ENCODE measurements around the gene HNRNPL. TPM values are rescaled to one million over a fixed set of nuclear protein-coding genes. Genes with fewer than 3 reads are reported as not detected.

The HNRNPL gene
- total RNA-seq, 1 experiment from 2014 or later: 501 TPM

- in situ Hi-C loops (cut with HindIII; ENCODE audit: low pct_unique_long_range_greater_than_20kb, low sequenced_read_pairs): no loop called here
- DNase-seq (ENCODE audit: low read depth): no peak
Observed at GRCh38 chr19:38850976-38851621, 1.3 kb upstream of the HNRNPL start.

GRCh38 chr19:38850436-38850975 lies 720 bp upstream of the HNRNPL start:
- in situ Hi-C loops (cut with HindIII; ENCODE audit: low pct_unique_long_range_greater_than_20kb, low sequenced_read_pairs): no loop called here

GRCh38 chr19:38849147-38849859 lies 483 bp downstream of the HNRNPL start:
- in situ Hi-C loops (cut with HindIII; ENCODE audit: low pct_unique_long_range_greater_than_20kb, low sequenced_read_pairs): no loop called here
- DNase-seq (ENCODE audit: low read depth): peak; percentile 99

More at GRCh38 chr19:38850436-38850975, 720 bp upstream of the HNRNPL start:
- DNase-seq (ENCODE audit: low read depth): no peak

- no peak for DNase-seq (ENCODE audit: low read depth)
- in situ Hi-C loops (cut with HindIII; ENCODE audit: low pct_unique_long_range_greater_than_20kb, low sequenced_read_pairs): no loop called here
Observed at GRCh38 chr19:38848299-38849146, 1.3 kb downstream of the HNRNPL start.

GRCh38 chr19:38846097-38846496 lies 3.7 kb downstream of the HNRNPL start:
- no peak for DNase-seq (ENCODE audit: low read depth)

GRCh38 chr19:38845374-38846024 lies 4.3 kb downstream of the HNRNPL start:
- DNase-seq (ENCODE audit: low read depth): no peak
- in situ Hi-C loops (cut with HindIII; ENCODE audit: low pct_unique_long_range_greater_than_20kb, low sequenced_read_pairs): no loop called here

More at GRCh38 chr19:38846097-38846496, 3.7 kb downstream of the HNRNPL start:
- in situ Hi-C loops (cut with HindIII; ENCODE audit: low pct_unique_long_range_greater_than_20kb, low sequenced_read_pairs): no loop called here

- DNase-seq (ENCODE audit: low read depth): no peak
- in situ Hi-C loops (cut with HindIII; ENCODE audit: low pct_unique_long_range_greater_than_20kb, low sequenced_read_pairs): no loop called here
Observed at GRCh38 chr19:38844093-38844686, 5.6 kb downstream of the HNRNPL start.

GRCh38 chr19:38843175-38843758 lies 6.5 kb downstream of the HNRNPL start:
- DNase-seq (ENCODE audit: low read depth): no peak
- in situ Hi-C loops (cut with HindIII; ENCODE audit: low pct_unique_long_range_greater_than_20kb, low sequenced_read_pairs): no loop called here

GRCh38 chr19:38842439-38843174 lies 7.2 kb downstream of the HNRNPL start:
- no peak for DNase-seq (ENCODE audit: low read depth)
- in situ Hi-C loops (cut with HindIII; ENCODE audit: low pct_unique_long_range_greater_than_20kb, low sequenced_read_pairs): no loop called here

GRCh38 chr19:38841787-38842438 lies 7.9 kb downstream of the HNRNPL start:
- DNase-seq (ENCODE audit: low read depth): no peak
- in situ Hi-C loops (cut with HindIII; ENCODE audit: low pct_unique_long_range_greater_than_20kb, low sequenced_read_pairs): no loop called here

GRCh38 chr19:38841180-38841766 lies 8.5 kb downstream of the HNRNPL start:
- no peak for DNase-seq (ENCODE audit: low read depth)
- in situ Hi-C loops (cut with HindIII; ENCODE audit: low pct_unique_long_range_greater_than_20kb, low sequenced_read_pairs): no loop called here

- in situ Hi-C loops (cut with HindIII; ENCODE audit: low pct_unique_long_range_greater_than_20kb, low sequenced_read_pairs): no loop called here
- DNase-seq (ENCODE audit: low read depth): no peak
Observed at GRCh38 chr19:38840583-38840968, 9.2 kb downstream of the HNRNPL start.

- in situ Hi-C loops (cut with HindIII; ENCODE audit: low pct_unique_long_range_greater_than_20kb, low sequenced_read_pairs): no loop called here
- DNase-seq (ENCODE audit: low read depth): no peak
Observed at GRCh38 chr19:38839816-38840582, 9.8 kb downstream of the HNRNPL start.

- DNase-seq (ENCODE audit: low read depth): no peak
- in situ Hi-C loops (cut with HindIII; ENCODE audit: low pct_unique_long_range_greater_than_20kb, low sequenced_read_pairs): no loop called here
Observed at GRCh38 chr19:38838986-38839761, 10.6 kb downstream of the HNRNPL start.
